ENCODE results near the gene CCDC187.
A peak's percentile ranks its signal among the peaks of the same experiment; 100 is the strongest.

Gene CCDC187

GRCh38 chr9:136327304-136327974 lies 23.5 kb upstream of the CCDC187 start, which contains the start of gene GPSM1:
TSS of gene GPSM1 (plus strand) at chr9:136327539. CDS start at chr9:136327696, 157 bp downstream.
- TF ChIP-seq CTCF (IDR thresholded peaks at IDR 0.05; ENCODE audit: low read depth, low read length, missing control alignments) = no peak
- H3K4me3 ChIP-seq (replicated peaks; ENCODE audit: low read depth, low read length) = peak within 1 kb of the TSS; percentile 94
- DNase-seq (ENCODE audit: extremely low read depth, low read depth) = no peak

- DNase-seq (ENCODE audit: extremely low read depth, low read depth) = no peak
- peak overlapping the region; percentile 94 for H3K4me3 ChIP-seq (replicated peaks; ENCODE audit: low read depth, low read length)
- TF ChIP-seq CTCF (IDR thresholded peaks at IDR 0.05; ENCODE audit: low read depth, low read length, missing control alignments) = no peak
Measured at GRCh38 chr9:136326761-136327303, 22.9 kb upstream of the CCDC187 start.

GRCh38 chr9:136326061-136326760 lies 22.3 kb upstream of the CCDC187 start:
- no peak for TF ChIP-seq CTCF (IDR thresholded peaks at IDR 0.05; ENCODE audit: low read depth, low read length, missing control alignments)
- DNase-seq (ENCODE audit: extremely low read depth, low read depth) = peak; percentile 89
- peak overlapping the region; percentile 94 for H3K4me3 ChIP-seq (replicated peaks; ENCODE audit: low read depth, low read length)

DNA sequence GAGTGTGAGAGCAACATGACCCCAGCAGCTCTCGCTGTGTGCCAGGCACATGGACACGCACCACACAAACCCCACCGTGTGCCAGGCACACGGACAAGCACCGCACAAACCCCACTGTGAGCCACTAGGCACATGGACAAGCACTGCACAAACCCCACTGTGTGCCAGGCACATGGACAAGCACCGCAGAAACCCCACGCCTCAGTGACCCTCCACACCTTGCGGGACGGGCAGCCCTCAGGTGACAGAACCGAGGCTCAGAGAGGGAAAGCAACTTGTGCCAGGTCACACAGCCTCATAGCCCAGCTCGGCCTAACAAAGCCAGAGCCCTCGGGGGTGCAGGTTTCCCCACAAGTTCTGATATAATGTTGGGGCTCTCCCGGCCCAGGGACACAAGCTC lies 21.5 kb upstream of the CCDC187 start:
- DNase-seq (ENCODE audit: extremely low read depth, low read depth) = no peak
- no peak for TF ChIP-seq CTCF (IDR thresholded peaks at IDR 0.05; ENCODE audit: low read depth, low read length, missing control alignments)
- H3K4me3 ChIP-seq (replicated peaks; ENCODE audit: low read depth, low read length) = no peak overlapping the region

DNA sequence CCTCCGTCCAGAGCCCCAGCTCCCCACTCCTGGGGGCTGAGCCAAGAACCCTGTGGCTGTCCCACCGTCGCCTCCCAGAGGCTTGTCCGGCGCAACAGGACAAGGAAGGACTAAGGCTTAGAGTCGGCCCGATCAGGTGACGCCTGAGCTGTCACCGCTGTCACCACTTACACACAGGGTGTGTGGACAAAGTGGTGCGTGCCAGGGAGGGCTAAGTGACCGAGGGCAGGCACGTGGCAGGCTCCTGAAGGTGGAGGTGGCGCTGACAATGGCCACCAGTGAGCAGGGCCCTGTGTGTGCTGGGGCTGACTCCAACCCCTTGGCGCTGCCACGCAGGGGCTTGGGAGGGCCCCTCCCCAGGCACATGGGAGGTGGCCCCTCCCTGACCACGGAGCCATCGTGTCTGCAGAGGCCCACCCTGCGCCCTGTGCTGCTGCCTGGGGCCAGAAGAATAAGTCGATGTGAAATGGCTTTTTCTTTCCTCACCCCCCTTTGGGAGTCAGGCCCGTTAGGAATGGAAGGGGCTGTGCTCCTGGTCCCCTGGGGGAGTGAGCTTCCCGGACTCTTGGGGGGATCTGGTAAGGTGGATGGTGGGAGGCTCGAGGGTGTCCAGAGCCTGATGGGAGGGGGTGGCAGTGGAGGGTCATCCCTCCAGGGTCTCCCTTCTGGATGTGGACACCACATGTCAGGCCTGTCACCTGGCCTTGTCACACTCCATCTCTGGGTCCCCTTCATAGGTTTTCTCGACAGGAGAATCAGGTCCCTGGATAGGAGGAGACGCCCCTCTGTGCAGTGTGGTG lies 20.8 kb upstream of the CCDC187 start:
- no peak overlapping the region for H3K4me3 ChIP-seq (replicated peaks; ENCODE audit: low read depth, low read length)
- DNase-seq (ENCODE audit: extremely low read depth, low read depth) = no peak
- peak; percentile 25 for TF ChIP-seq CTCF (IDR thresholded peaks at IDR 0.05; ENCODE audit: low read depth, low read length, missing control alignments)

DNA sequence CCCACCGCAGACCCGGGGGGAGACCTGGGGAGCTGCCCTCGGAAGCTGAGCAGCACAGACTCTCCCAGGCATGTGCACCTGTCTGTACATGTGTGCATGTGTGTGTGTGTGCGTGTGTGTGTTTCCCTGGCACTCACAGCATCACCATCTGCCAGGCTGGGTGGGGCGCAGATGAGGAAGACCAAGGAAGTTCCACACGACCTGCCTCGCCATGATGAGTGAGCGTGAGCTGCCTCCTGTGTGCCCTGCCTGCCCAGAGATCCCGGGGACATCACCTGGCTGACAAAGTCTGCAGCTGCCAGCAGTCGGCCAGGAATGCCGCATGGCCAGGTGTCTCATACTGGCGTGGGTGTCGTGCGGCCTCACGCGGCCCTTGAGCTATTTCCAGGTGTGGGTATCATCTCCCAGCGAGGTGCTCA lies 19.5 kb upstream of the CCDC187 start:
- no peak for TF ChIP-seq CTCF (IDR thresholded peaks at IDR 0.05; ENCODE audit: low read depth, low read length, missing control alignments)
- H3K4me3 ChIP-seq (replicated peaks; ENCODE audit: low read depth, low read length) = no peak overlapping the region
- DNase-seq (ENCODE audit: extremely low read depth, low read depth) = no peak

All from HFF-Myc (cell line).